ENCODE results near the gene ANKRD40CL.
"Not testable (repeated sequence)": the region's sequence is repeated elsewhere in the genome, so short reads cannot be mapped to it uniquely, and the experiment has no call there.

Gene ANKRD40CL

GRCh38 chr17:50728881-50729765 is 38.2 kb downstream of the ANKRD40CL start:
- no peak for TF ChIP-seq CTCF (IDR thresholded peaks at IDR 0.05; ENCODE audit: low read depth, low read length, missing control alignments)
- H3K4me3 ChIP-seq (replicated peaks; ENCODE audit: low read depth, low read length), result no peak overlapping the region
- DNase-seq (ENCODE audit: extremely low read depth, low read depth), result no peak

GRCh38 chr17:50728112-50728429 is 39.2 kb downstream of the ANKRD40CL start:
- no peak for TF ChIP-seq CTCF (IDR thresholded peaks at IDR 0.05; ENCODE audit: low read depth, low read length, missing control alignments)
- H3K4me3 ChIP-seq (replicated peaks; ENCODE audit: low read depth, low read length), result no peak overlapping the region
- DNase-seq (ENCODE audit: extremely low read depth, low read depth), result no peak

GRCh38 chr17:50725769-50726655 is 41.3 kb downstream of the ANKRD40CL start:
- TF ChIP-seq CTCF (IDR thresholded peaks at IDR 0.05; ENCODE audit: low read depth, low read length, missing control alignments), result no peak
- H3K4me3 ChIP-seq (replicated peaks; ENCODE audit: low read depth, low read length), result no peak overlapping the region
- DNase-seq (ENCODE audit: extremely low read depth, low read depth), result no peak

GRCh38 chr17:50724622-50725021 is 42.7 kb downstream of the ANKRD40CL start:
- H3K4me3 ChIP-seq (replicated peaks; ENCODE audit: low read depth, low read length); DNase-seq (ENCODE audit: extremely low read depth, low read depth): not testable (repeated sequence)

GRCh38 chr17:50722746-50723145 is 44.6 kb downstream of the ANKRD40CL start:
- H3K4me3 ChIP-seq (replicated peaks; ENCODE audit: low read depth, low read length), result peak overlapping the region; percentile 88
- no peak for DNase-seq (ENCODE audit: extremely low read depth, low read depth)
- no peak for TF ChIP-seq CTCF (IDR thresholded peaks at IDR 0.05; ENCODE audit: low read depth, low read length, missing control alignments)

GRCh38 chr17:50721194-50722010 is 45.9 kb downstream of the ANKRD40CL start:
- DNase-seq (ENCODE audit: extremely low read depth, low read depth), result no peak
- peak overlapping the region; percentile 88 for H3K4me3 ChIP-seq (replicated peaks; ENCODE audit: low read depth, low read length)
- TF ChIP-seq CTCF (IDR thresholded peaks at IDR 0.05; ENCODE audit: low read depth, low read length, missing control alignments), result no peak

All from HFF-Myc (cell line).